HepG2 (cell line): Measurements from ENCODE around the gene CLASRP. TPM values are rescaled to one million over a fixed set of nuclear protein-coding genes. Genes with fewer than 3 reads are reported as not detected.
A peak's percentile ranks its signal among the peaks of the same experiment; 100 is the strongest.

Source experiments
- ARID3A ChIP-seq: IDR thresholded peaks from 2 replicates; pipeline ENCODE4 v1.6.1; 2012; ENCODE audit warnings: low read depth, low read length, improper control_type of control experiment
- BCLAF1 ChIP-seq: fragments of 450-650 bp; IDR thresholded peaks from 2 replicates; pipeline ENCODE4 v1.6.1; 2017; ENCODE audit warnings: mild to moderate bottlenecking
- BORCS8-MEF2B ChIP-seq: sonication (generic); formaldehyde crosslinking; IDR thresholded peaks from 2 replicates; pipeline ENCODE4 v1.8.0; 2022; ENCODE audit warnings: mild to moderate bottlenecking, missing genetic modification reagents
- ELF3 ChIP-seq: IDR thresholded peaks from 2 replicates; pipeline ENCODE4 v1.6.1; 2016; ENCODE audit warnings: missing genetic modification reagents, missing compliant biosample characterization
- GPN1 ChIP-seq: sonication (generic); formaldehyde crosslinking; IDR thresholded peaks from 2 replicates; pipeline ENCODE4 v1.5.1; 2020; ENCODE audit warnings: missing genetic modification reagents, borderline replicate concordance
- GTF3A ChIP-seq: sonication (generic); formaldehyde crosslinking; conservative IDR thresholded peaks from 2 replicates; pipeline ENCODE4 v1.4.0; 2020; ENCODE audit warnings: mild to moderate bottlenecking, missing genetic modification reagents
- HOXD1 ChIP-seq: sonication (generic); formaldehyde crosslinking; IDR thresholded peaks from 2 replicates; pipeline ENCODE4 v1.5.0; 2020; ENCODE audit warnings: missing genetic modification reagents
- ISX ChIP-seq: sonication (generic); formaldehyde crosslinking; conservative IDR thresholded peaks from 2 replicates; pipeline ENCODE4 v1.5.0; 2020; ENCODE audit warnings: missing genetic modification reagents
- KLF16 ChIP-seq, 2 experiments: sonication (generic) in 1 of 2; formaldehyde crosslinking in 1 of 2; IDR thresholded peaks; 2 replicates each; pipeline versions ENCODE4 v1.6.1 to v1.8.0; 2016 to 2023; ENCODE audit warnings: missing genetic modification reagents in 2 of 2, missing compliant biosample characterization in 1 of 2
- RXRA ChIP-seq: sonication (generic); formaldehyde crosslinking; IDR thresholded peaks from 2 replicates; pipeline ENCODE4 v1.5.1; 2020; ENCODE audit warnings: missing genetic modification reagents
- SOX5 ChIP-seq: IDR thresholded peaks from 2 replicates; pipeline ENCODE4 v1.6.1; 2016; ENCODE audit warnings: borderline replicate concordance
- SSRP1 ChIP-seq: IDR thresholded peaks from 2 replicates; pipeline ENCODE4 v1.6.1; 2016; ENCODE audit warnings: control low read depth
- TRIM24 ChIP-seq: sonication (generic); formaldehyde crosslinking; IDR thresholded peaks from 2 replicates; pipeline ENCODE4 v1.8.0; 2022; ENCODE audit warnings: mild to moderate bottlenecking, missing genetic modification reagents
- ZNF251 ChIP-seq: sonication (generic); formaldehyde crosslinking; IDR thresholded peaks from 2 replicates; pipeline ENCODE4 v1.9.0; 2021; ENCODE audit warnings: mild to moderate bottlenecking, missing genetic modification reagents
- ZNF280B ChIP-seq: sonication (generic); formaldehyde crosslinking; IDR thresholded peaks from 2 replicates; pipeline ENCODE4 v1.5.0; 2020; ENCODE audit warnings: missing genetic modification reagents, mild to moderate bottlenecking, borderline replicate concordance
- ZNF282 ChIP-seq: fragments of 450-650 bp; IDR thresholded peaks from 2 replicates; pipeline ENCODE4 v1.6.1; 2018; ENCODE audit not compliant: partially characterized antibody
- ZNF414 ChIP-seq: sonication (generic); formaldehyde crosslinking; IDR thresholded peaks from 2 replicates; pipeline ENCODE4 v1.5.0; 2020; ENCODE audit warnings: missing genetic modification reagents
- ZNF513 ChIP-seq: sonication (generic); formaldehyde crosslinking; conservative IDR thresholded peaks from 2 replicates; pipeline ENCODE4 v1.5.0; 2020; ENCODE audit warnings: missing genetic modification reagents
- ZNF616 ChIP-seq: sonication (generic); formaldehyde crosslinking; IDR thresholded peaks from 2 replicates; pipeline ENCODE4 v1.5.0; 2020; ENCODE audit warnings: low read depth, mild to moderate bottlenecking, missing genetic modification reagents
- polyA plus RNA-seq, 8 experiments: library from polyadenylated mRNA; depleted of rRNA in 3 of 8; stranded (reverse) in 7 of 8; unstranded in 1 of 8; fragments of >200 nt; fragmentation: Illumina TruSeq in 4 of 8; extraction: Trizol in 4 of 8; gene quantifications; 2 replicates each; pipeline versions ENCODE4 v1.2.1 to v1.2.3, GENCODE V29; 2011 to 2016; ENCODE audit warnings: low read depth in 4 of 8, missing spikeins in 1 of 8, mixed read lengths in 1 of 8; ENCODE audit not compliant: insufficient read depth in 1 of 8
- total RNA-seq, 5 experiments: library from RNA; depleted of rRNA; stranded (reverse); fragments of >200 nt; fragmentation: Illumina TruSeq; extraction: Trizol; gene quantifications; 2 replicates each; pipeline ENCODE4 v1.2.3, GENCODE V29; 2016; ENCODE audit warnings: low read depth in 1 of 5

The CLASRP gene
- total and polyA plus RNA-seq, 2 of the 13 experiments (the other 11 are each of a cell fraction or from before 2014, with no cell fraction given): 32.0 to 51.4 TPM

- TF ChIP-seq ZNF414 (CRISPR knock-in tag) (0 out of 2 replicates have a peak, but pooled peaks have one; percentile 27), ZNF616 (no peak), GTF3A (CRISPR knock-in tag) (no peak), ZNF280B (CRISPR knock-in tag) (peak; percentile 62), TRIM24 (CRISPR knock-in tag) (no peak), ARID3A (no peak), ELF3 (no peak), ZNF513 (CRISPR knock-in tag) (no peak), BCLAF1 (no peak), SOX5 (peak; percentile 43; the same call in 1 of the 2 replicates), HOXD1 (CRISPR knock-in tag) (no peak), ZNF282 (no peak), SSRP1 (CRISPR knock-in tag) (no peak), ZNF251 (CRISPR knock-in tag) (no peak), RXRA (CRISPR knock-in tag) (0 out of 2 replicates have a peak, but pooled peaks have one; percentile 30), BORCS8-MEF2B (CRISPR knock-in tag) (peak; percentile 62), ISX (CRISPR knock-in tag) (no peak), KLF16 (CRISPR knock-in tag; IDR thresholded peaks at IDR 0.05) (peak in 1 of 2 experiments; percentile 54; a peak in 1 of 4 replicates), GPN1 (CRISPR knock-in tag) (no peak)
Observed at GRCh38 chr19:45092747-45093678, 54.2 kb downstream of the CLASRP start, which contains the start of gene PPP1R37 (continued).
